ENCODE results near the gene SMYD3. TPM values are rescaled to one million over a fixed set of nuclear protein-coding genes. Genes with fewer than 3 reads are reported as not detected.

SMYD3 gene
- total RNA-seq, 6 experiments from 2014 or later = 6.3 to 10.0 (median 6.6) TPM

DNA sequence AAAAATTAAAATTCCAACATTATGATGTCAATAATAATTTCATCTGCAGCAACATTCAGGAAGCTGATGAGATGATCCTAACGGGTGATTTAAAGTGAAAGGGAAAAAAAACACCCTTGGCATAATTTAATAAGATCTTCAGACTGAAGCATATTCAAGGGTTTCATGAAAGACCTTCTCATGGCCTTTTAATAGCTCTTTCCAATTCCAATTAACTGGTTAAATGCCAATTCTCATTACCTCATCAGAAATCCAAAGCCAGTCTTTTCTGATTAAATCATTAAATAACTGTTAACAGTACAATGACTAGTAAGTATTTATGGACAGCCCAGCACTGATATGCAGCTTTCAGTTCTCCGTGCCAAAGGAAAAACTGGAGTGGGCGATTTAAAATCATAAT is 407.5 kb downstream of the SMYD3 start:
- H3K4me1 ChIP-seq = no peaks in the 10 kb centered on the region
- TF ChIP-seq, protein P1, sequence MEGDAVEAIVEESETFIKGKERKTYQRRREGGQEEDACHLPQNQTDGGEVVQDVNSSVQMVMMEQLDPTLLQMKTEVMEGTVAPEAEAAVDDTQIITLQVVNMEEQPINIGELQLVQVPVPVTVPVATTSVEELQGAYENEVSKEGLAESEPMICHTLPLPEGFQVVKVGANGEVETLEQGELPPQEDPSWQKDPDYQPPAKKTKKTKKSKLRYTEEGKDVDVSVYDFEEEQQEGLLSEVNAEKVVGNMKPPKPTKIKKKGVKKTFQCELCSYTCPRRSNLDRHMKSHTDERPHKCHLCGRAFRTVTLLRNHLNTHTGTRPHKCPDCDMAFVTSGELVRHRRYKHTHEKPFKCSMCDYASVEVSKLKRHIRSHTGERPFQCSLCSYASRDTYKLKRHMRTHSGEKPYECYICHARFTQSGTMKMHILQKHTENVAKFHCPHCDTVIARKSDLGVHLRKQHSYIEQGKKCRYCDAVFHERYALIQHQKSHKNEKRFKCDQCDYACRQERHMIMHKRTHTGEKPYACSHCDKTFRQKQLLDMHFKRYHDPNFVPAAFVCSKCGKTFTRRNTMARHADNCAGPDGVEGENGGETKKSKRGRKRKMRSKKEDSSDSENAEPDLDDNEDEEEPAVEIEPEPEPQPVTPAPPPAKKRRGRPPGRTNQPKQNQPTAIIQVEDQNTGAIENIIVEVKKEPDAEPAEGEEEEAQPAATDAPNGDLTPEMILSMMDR (IDR thresholded peaks at IDR 0.05) = no peak
- TF ChIP-seq POLR2A (IDR thresholded peaks at IDR 0.05) = no peak
- H3K4me3 ChIP-seq = no peak overlapping the region
- intact Hi-C loops (cut with DNase I) = no loop called here
- no peaks in the 10 kb centered on the region for H3K27me3 ChIP-seq
- ATAC-seq = no peak
- DNase-seq = no peak
- H3K27ac ChIP-seq = no peak overlapping the region
- no peaks in the 10 kb centered on the region for H3K36me3 ChIP-seq
- H3K9me3 ChIP-seq = no peaks in the 10 kb centered on the region
- 77% methylated on average over 3 of the region's 3 CpGs for whole genome bisulfite sequencing (ENCODE audit: insufficient coverage, low coverage, low lambda C conversion rate, missing lambda C conversion rate)

DNA sequence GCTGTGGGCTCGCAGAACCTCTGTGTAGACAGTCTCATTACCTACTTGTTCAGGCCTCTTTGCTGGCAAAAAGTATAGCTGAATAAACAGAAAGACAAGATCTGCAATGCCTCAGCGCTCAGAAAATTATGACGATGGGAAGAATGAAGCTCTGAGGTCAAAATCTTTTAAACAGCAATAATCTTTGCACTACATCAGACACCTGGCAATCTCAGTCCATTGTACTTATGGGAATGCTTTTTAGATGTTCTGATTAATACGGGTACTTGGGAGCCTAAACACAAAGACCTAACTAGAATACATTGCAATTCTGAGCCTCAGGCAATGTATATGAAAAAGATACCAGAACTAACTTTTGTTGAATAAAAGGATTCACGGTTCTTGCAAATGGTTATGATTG is 410.7 kb downstream of the SMYD3 start:
- Histone ChIP-seq H3K4me3 (no peak overlapping the region), H3K27ac (no peak overlapping the region), H3K4me1 (no peaks in the 10 kb centered on the region), H3K27me3 (no peaks in the 10 kb centered on the region), H3K36me3 (no peaks in the 10 kb centered on the region), H3K9me3 (no peaks in the 10 kb centered on the region)
- TF ChIP-seq, protein P1 (IDR thresholded peaks at IDR 0.05) = no peak
- TF ChIP-seq POLR2A (IDR thresholded peaks at IDR 0.05) = no peak
- no peak for DNase-seq
- 94% methylated on average over 5 of the region's 5 CpGs for WGBS (ENCODE audit: insufficient coverage, low coverage, low lambda C conversion rate, missing lambda C conversion rate)
- intact Hi-C loops (cut with DNase I) = no loop called here
- no peak for ATAC-seq

DNA sequence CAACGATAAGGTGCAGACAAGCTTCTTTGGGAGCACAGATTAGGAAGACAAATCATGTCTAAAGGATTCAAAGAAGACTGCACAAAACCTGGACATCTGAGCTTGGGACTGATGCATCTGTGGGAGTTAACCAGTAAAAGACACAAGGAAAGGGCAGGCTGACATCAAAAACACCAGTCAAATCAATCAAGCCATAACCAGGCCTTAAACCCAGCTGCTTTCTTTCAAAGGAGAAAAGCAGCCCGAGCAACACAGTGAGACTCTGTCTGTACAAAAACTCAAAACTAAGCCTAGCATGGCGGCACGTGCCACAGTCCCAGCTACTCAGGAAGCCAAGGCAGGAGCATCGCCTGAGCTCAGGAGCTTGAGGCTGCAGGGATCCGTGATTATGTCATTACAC is 411.6 kb downstream of the SMYD3 start:
- H3K4me1 ChIP-seq = no peaks in the 10 kb centered on the region
- no peak overlapping the region for H3K4me3 ChIP-seq
- no peak overlapping the region for H3K27ac ChIP-seq
- no peaks in the 10 kb centered on the region for H3K9me3 ChIP-seq
- intact Hi-C loops (cut with DNase I) = no loop called here
- TF ChIP-seq, protein P1 (IDR thresholded peaks at IDR 0.05) = no peak
- WGBS (ENCODE audit: insufficient coverage, low coverage, low lambda C conversion rate, missing lambda C conversion rate) = 81% methylated on average over 5 of the region's 6 CpGs
- no peaks in the 10 kb centered on the region for H3K27me3 ChIP-seq
- H3K36me3 ChIP-seq = no peaks in the 10 kb centered on the region
- DNase-seq = no peak
- no peak for ATAC-seq

DNA sequence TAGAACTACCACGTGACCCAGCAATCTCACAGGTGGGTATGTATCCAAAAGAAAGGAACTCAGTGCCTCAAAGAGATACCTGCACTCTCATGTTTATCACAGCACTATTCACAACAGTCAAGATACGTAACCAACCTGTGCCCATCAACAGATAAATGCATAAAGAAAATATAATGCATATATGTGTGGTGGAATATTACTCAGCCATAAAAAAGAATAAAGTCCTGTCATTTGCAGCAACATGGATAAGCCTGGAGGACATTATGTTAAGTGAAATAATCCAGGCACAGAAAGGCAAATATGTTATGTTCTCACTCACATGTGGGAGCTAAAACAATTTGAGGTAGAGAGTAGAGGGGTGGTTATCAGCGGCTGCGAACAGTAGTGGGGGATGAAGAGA is 413.8 kb downstream of the SMYD3 start:
- no peaks in the 10 kb centered on the region for H3K27me3 ChIP-seq
- intact Hi-C loops (cut with DNase I) = no loop called here
- no peak for ATAC-seq

More for the DNA sequence above, 413.8 kb downstream of the SMYD3 start:
- Histone ChIP-seq H3K9me3 (no peaks in the 10 kb centered on the region), H3K4me1 (no peaks in the 10 kb centered on the region), H3K36me3 (no peaks in the 10 kb centered on the region), H3K27ac (no peak overlapping the region), H3K4me3 (no peak overlapping the region)
- WGBS (ENCODE audit: insufficient coverage, low coverage, low lambda C conversion rate, missing lambda C conversion rate) = 87% methylated on average over 4 of the region's 4 CpGs
- DNase-seq = no peak
- TF ChIP-seq POLR2A (IDR thresholded peaks at IDR 0.05) = no peak
- TF ChIP-seq, protein P1 (IDR thresholded peaks at IDR 0.05) = no peak
